Activated CD4-positive, alpha-beta T cell treated with anti-CD3 and anti-CD28 coated beads, Interleukin-2, amount 10 ng/mL, durations not matched to agents 7 days and 5 days (primary cell): ENCODE results near the gene CDC14A. TPM values are rescaled to one million over a fixed set of nuclear protein-coding genes. Genes with fewer than 3 reads are reported as not detected.
A peak's percentile ranks its signal among the peaks of the same experiment; 100 is the strongest.
"Not testable (repeated sequence)": the region's sequence is repeated elsewhere in the genome, so short reads cannot be mapped to it uniquely, and the experiment has no call there.

Experiments
- CTCF ChIA-PET: fragments of 350-600 bp; sonication (Branson Sonifier 250); formaldehyde crosslinking; loops from one replicate; lab custom pipeline; 2021; ENCODE audit warnings: antibody characterized with exemption; lab: Charles Lee
- POLR2A ChIA-PET: fragments of 350-600 bp; sonication (Branson Sonifier 250); formaldehyde crosslinking; loops from one replicate; lab custom pipeline; 2021; ENCODE audit warnings: antibody characterized with exemption; lab: Charles Lee
- DNase-seq: peaks from one replicate; pipeline ENCODE4 v3.0.0-alpha.2; 2020
- H3K27ac Mint-ChIP-seq: one replicate; pipeline ENCODE4 v1.8.0; 2021; ENCODE audit warnings: mild to moderate bottlenecking, moderate library complexity, mixed read lengths
- H3K27me3 Mint-ChIP-seq: one replicate; pipeline ENCODE4 v1.8.0; 2021; ENCODE audit warnings: mixed read lengths
- H3K36me3 Mint-ChIP-seq: one replicate; pipeline ENCODE4 v1.8.0; 2021; ENCODE audit warnings: low read depth, mixed read lengths
- H3K4me1 Mint-ChIP-seq: one replicate; pipeline ENCODE4 v1.8.0; 2021; ENCODE audit warnings: mixed read lengths
- H3K4me3 Mint-ChIP-seq: one replicate; pipeline ENCODE4 v1.8.0; 2021; ENCODE audit warnings: mild to moderate bottlenecking, moderate library complexity, mixed read lengths
- H3K9me3 Mint-ChIP-seq: one replicate; pipeline ENCODE4 v1.8.0; 2021; ENCODE audit warnings: mixed read lengths
- total RNA-seq, 2 experiments: library from RNA; stranded (reverse); gene quantifications; one replicate each; pipeline ENCODE4 v1.2.3, GENCODE V29; 2021

Gene CDC14A
- total RNA-seq, 2 experiments from 2014 or later = 39.9 to 43.3 TPM

DNA sequence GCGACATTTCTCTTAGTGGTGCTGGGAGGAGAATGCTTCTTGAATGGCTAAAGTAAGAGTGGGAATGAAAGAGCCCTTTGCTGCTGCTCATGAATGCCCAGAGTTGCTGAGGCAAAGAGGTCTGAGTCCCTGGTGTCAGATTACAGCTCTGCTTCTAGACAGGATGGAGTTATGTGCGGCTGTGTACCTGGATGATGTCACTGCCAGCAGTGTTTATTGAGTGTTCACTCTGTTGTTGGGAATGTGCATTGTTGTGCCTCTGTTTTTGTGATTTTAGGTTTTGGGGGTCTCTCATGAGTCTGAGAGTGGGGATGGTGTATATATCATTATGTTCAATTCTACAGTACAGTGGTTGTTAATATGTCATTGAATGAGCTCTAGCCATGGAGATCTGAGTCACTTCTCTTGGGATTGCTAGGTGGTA lies 2.7 kb downstream of the CDC14A start:
- Mint-ChIP-seq H3K27me3 (no peaks in the 10 kb centered on the region), H3K36me3 (peaks cover 60% of the 10 kb centered on the region), H3K4me1 (peaks cover 59% of the 10 kb centered on the region), H3K27ac (peak overlapping the region; percentile 44), H3K4me3 (peak overlapping the region; percentile 91), H3K9me3 (no peaks in the 10 kb centered on the region)
- ChIA-PET POLR2A (interaction anchor here (1.0 kb wide), 1 partner anchor 89 kb away, joined by 3 read pairs; no protein-coding TSS in a partner anchor), CTCF (interaction anchor here (1.1 to 2.9 kb wide), 2 partner anchors 8 to 69 kb away, joined by 3 to 9 read pairs; no protein-coding TSS in a partner anchor)
- DNase-seq = peak; percentile 31

DNA sequence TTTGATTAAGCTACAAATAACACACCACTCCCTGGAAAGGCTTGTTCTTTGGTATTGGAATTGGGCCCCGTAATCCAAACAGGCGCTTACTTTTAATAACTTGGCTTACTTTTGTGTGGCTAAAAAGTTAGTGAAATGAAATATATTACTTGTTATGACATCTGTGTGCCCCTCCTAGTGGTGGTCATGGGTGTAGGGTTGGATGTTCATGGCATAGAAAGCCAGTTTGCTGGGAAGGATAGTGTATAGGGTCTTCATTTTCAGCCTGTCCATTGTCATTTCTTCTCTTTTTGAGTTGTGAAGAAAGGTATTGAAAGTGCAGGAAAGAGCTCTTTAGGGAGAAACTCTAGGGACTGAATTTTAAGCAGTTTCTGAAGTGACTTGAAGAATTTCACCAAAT lies 5.9 kb downstream of the CDC14A start:
- no peak overlapping the region for H3K4me3 Mint-ChIP-seq
- no peak overlapping the region for H3K27ac Mint-ChIP-seq
- H3K4me1 Mint-ChIP-seq = peaks cover 73% of the 10 kb centered on the region
- no peaks in the 10 kb centered on the region for H3K9me3 Mint-ChIP-seq
- POLR2A ChIA-PET = interaction anchor here (1.5 kb wide), 1 partner anchor 29 kb away, joined by 3 read pairs; no protein-coding TSS in a partner anchor
- H3K27me3 Mint-ChIP-seq = no peaks in the 10 kb centered on the region
- CTCF ChIA-PET = interaction anchor here (1.5 kb wide), 1 partner anchor 97 kb away, joined by 4 read pairs; no protein-coding TSS in a partner anchor
- H3K36me3 Mint-ChIP-seq = peaks cover 81% of the 10 kb centered on the region
- DNase-seq = peak; percentile 25

DNA sequence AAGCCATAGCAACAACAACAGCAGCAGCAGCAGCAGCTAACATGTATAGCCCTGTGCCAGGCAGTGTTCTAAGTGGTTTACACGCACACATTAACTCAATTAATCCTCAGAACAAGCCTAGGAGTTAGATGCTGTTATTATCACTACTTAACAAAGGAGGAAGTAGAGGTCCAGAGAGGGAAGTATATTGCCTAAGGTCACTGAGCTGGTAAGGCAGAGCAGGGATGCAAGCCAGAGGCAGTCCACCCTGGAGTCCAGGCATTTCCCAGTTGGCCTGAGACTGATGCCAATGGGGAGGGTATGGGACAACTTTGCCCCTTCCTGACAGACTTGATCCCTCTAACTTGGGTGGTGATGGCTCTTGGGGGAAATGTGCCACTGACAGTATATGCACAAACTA lies 6.8 kb downstream of the CDC14A start:
- ChIA-PET CTCF (no interaction called here), POLR2A (no interaction called here)
- Mint-ChIP-seq H3K4me1 (peaks cover 73% of the 10 kb centered on the region), H3K27ac (peak overlapping the region; percentile 16), H3K27me3 (no peaks in the 10 kb centered on the region), H3K4me3 (no peak overlapping the region), H3K9me3 (no peaks in the 10 kb centered on the region), H3K36me3 (peaks cover 76% of the 10 kb centered on the region)
- DNase-seq = no peak

DNA sequence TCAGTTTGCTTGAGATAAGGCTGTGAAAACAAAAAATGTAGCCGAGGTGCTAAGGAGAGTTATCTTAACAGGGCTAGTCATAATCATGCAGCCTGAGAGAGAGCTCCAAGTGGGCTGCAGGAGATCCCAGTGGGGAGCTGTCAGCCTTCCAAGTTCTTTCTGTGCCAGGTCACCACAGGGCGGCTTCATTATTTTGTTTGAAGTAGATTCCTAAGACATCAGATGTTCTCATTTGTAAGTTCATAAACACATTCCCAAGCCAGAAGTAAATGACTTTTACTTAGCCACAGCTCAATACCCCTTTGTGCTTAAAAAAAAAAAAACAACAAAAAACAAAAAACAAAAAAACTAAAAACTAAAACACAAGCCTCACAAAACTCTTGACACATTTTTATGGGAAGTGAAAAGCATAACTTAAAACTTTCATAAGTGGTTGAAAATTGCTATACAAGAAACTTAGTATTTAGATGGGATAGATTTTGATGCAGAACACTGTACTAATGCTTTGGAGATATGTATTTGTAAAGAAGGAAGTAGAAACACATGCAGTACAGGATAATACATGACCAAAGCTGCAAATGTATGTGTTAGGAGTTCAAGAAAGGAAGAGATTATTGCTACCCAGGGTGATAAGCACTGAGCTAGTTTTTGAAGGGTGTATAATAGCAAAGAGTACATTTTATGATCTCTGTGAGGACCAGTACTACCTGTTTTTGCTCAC lies 8.6 kb downstream of the CDC14A start:
- POLR2A ChIA-PET = no interaction called here
- H3K27me3 Mint-ChIP-seq = no peaks in the 10 kb centered on the region
- peaks cover 75% of the 10 kb centered on the region for H3K36me3 Mint-ChIP-seq
- peaks cover 71% of the 10 kb centered on the region for H3K4me1 Mint-ChIP-seq
- no peak overlapping the region for H3K27ac Mint-ChIP-seq
- H3K9me3 Mint-ChIP-seq = no peaks in the 10 kb centered on the region
- CTCF ChIA-PET = interaction anchor here (0.6 to 1.0 kb wide), 2 partner anchors 9 to 547 kb away, joined by 5 read pairs; no protein-coding TSS in a partner anchor
- H3K4me3 Mint-ChIP-seq = no peak overlapping the region
- DNase-seq = no peak

DNA sequence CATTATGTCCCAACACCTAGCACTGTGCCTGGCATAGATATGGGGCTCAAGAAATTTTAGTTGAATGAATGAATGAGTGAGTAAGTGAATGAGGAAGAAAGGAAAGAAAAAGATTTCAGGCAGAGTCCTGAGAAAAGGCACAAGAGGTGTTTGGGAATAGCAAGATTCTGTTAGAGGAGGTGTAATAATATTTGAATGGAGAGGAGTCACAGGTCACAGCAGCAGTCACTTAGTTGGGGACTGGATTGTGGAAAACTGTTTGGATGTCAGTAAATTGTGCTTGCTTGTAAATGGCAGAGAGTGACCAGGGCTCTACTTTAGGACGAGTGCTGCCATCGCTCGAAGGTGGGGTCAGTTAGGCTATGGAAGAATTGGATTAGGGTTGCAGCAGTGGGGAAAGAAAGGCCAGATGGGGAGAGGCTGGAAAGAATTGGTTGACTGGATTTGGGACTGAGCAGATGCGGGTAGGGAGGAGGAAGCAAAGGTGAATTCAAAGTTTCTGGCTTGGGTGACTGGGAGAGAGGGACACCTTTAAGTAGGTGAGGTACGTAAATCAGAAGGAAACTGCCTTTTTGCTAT lies 9.3 kb downstream of the CDC14A start:
- Mint-ChIP-seq H3K27ac (peak overlapping the region; percentile 31), H3K9me3 (no peaks in the 10 kb centered on the region), H3K4me1 (peaks cover 68% of the 10 kb centered on the region), H3K27me3 (no peaks in the 10 kb centered on the region), H3K4me3 (no peak overlapping the region), H3K36me3 (peaks cover 77% of the 10 kb centered on the region)
- no peak for DNase-seq
- POLR2A ChIA-PET = no interaction called here
- CTCF ChIA-PET = interaction anchor here (1.0 kb wide), 1 partner anchor 9 kb away, joined by 5 read pairs; no protein-coding TSS in a partner anchor

DNA sequence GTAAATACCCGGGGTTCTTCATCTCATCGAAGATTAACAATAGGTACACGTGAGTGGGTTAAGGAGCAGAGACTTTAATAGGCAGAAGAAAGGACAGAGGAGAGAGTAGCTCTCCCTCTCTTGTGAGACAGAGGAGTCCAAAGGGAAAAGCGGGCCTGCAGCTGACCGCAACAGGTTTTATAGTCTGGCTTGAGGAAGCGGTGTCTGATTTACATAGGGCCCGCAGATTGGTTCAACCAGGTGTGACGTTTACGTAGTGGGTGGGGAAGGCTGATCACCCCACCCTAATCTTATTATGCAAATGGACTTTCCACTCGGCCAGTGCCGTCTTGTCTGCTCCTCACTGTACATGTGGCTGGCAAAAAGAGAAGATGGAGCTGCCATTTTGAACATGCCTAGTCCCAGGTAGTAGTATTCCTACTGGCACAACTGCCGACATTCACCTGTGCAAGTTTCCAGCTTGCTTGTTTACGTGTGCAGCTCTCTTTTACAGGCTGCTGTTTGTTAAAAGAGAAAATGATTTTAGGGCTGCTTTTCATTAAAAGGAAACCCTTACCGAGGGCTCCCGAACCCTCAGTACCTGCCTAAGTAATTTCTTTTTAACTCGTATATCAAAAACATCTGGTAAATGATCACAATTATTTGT lies 10.6 kb downstream of the CDC14A start:
- Mint-ChIP-seq H3K4me1 (peaks cover 67% of the 10 kb centered on the region), H3K9me3 (no peaks in the 10 kb centered on the region), H3K36me3 (peaks cover 77% of the 10 kb centered on the region), H3K27me3 (no peaks in the 10 kb centered on the region), H3K27ac (no peak overlapping the region), H3K4me3 (no peak overlapping the region)
- DNase-seq = no peak
- POLR2A ChIA-PET = no interaction called here
- CTCF ChIA-PET = interaction anchor here (2.1 kb wide), 1 partner anchor 9 kb away, joined by 9 read pairs; no protein-coding TSS in a partner anchor

DNA sequence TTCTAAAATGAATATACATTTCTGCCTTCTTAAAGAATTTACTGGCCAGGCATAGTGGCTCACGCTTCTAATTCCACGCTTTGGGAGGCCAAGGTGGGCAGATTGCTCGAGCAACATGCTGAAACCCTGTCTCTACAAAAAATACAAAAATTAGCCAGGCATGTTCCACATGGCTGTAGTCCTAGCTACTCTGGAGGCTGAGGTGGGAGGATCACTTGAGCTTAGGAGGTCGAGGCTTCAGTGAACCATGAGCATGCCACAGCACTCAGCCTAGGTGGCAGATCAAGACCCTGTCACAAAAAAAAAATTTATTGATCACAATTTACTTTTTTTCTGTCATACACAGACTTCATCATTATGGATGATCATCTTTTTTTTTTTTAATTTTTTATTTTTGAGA lies 11.5 kb downstream of the CDC14A start:
- Mint-ChIP-seq H3K4me3 (no peak overlapping the region), H3K27me3 (no peaks in the 10 kb centered on the region), H3K27ac (no peak overlapping the region), H3K9me3 (no peaks in the 10 kb centered on the region), H3K4me1 (peaks cover 65% of the 10 kb centered on the region), H3K36me3 (peaks cover 78% of the 10 kb centered on the region)
- CTCF ChIA-PET = interaction anchor here (0.6 to 2.1 kb wide), 3 partner anchors 10 to 118 kb away, joined by 3 to 9 read pairs (median 4); no protein-coding TSS in a partner anchor
- no peak for DNase-seq
- POLR2A ChIA-PET = no interaction called here

DNA sequence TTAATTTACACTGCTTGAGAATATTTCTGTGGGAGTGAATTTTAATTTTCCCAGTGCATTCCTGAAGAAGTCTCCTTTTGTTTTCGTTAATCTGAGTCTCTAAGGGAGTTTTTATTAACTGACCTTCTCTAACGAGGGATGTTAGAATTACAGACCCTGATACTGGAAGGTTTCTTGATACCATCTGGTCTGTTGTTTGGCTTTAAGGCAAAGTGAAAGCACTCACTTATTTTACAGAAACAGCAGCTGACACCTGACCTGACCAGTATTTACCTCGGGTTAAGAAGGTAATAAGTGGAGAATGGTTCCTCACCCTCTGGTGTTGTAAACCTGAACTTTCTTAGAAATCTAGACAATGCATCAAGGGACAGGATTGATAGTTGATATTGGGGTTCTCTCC lies 12.4 kb downstream of the CDC14A start:
- Mint-ChIP-seq H3K27me3 (no peaks in the 10 kb centered on the region), H3K27ac (no peak overlapping the region), H3K4me1 (peaks cover 60% of the 10 kb centered on the region), H3K4me3 (peak overlapping the region; percentile 9), H3K36me3 (peaks cover 76% of the 10 kb centered on the region), H3K9me3 (peaks cover 4% of the 10 kb centered on the region)
- DNase-seq = no peak
- ChIA-PET CTCF (interaction anchor here (0.8 to 1.3 kb wide), 3 partner anchors 13 to 32 kb away, joined by 3 to 4 read pairs (median 4); no protein-coding TSS in a partner anchor), POLR2A (no interaction called here)

DNA sequence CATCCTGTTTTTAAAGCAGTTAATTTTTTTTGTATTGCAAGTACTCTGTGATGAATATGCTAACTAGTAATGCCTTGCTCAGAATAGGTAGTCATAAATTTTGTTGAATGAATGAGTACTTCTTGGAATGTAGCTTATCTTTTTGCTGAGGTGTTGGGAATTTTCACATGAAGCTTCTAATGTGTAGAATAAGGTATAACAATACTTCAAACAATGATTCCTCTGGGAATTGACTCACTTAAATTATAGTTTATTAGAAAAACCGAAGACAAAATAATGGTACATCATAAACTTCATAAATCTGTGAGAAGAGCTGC lies 13.9 kb downstream of the CDC14A start:
- DNase-seq = no peak
- Mint-ChIP-seq H3K36me3 (peaks cover 79% of the 10 kb centered on the region), H3K27ac (no peak overlapping the region), H3K4me1 (peaks cover 61% of the 10 kb centered on the region), H3K4me3 (no peak overlapping the region), H3K27me3 (no peaks in the 10 kb centered on the region), H3K9me3 (peaks cover 4% of the 10 kb centered on the region)
- ChIA-PET POLR2A (interaction anchor here (0.8 kb wide), 1 partner anchor 11 kb away, joined by 3 read pairs; no protein-coding TSS in a partner anchor), CTCF (interaction anchor here (1.3 kb wide), 1 partner anchor 15 kb away, joined by 3 read pairs; no protein-coding TSS in a partner anchor)

DNA sequence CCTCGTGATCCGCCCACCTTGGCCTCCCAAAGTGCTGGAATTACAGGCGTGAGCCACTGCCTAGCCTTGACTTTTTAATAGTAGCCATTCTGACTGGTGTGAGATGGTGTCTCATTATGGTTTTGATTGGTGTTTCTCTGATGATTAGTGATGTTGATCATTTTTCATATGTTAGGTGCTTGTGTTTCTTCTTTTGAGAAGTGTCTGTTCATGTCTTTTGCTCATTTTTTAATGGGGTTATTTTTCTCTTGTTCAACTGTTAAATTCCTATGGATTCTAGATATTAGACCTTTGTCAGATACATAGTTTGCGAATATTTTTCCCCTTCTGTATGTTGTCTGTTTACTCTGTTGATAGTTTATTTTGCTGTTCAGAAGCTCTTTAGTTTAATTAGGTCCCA lies 17.0 kb downstream of the CDC14A start:
- peaks cover 81% of the 10 kb centered on the region for H3K36me3 Mint-ChIP-seq
- peaks cover 61% of the 10 kb centered on the region for H3K4me1 Mint-ChIP-seq
- H3K4me3 Mint-ChIP-seq, H3K27ac Mint-ChIP-seq, POLR2A ChIA-PET, H3K9me3 Mint-ChIP-seq, H3K27me3 Mint-ChIP-seq, DNase-seq: not testable (repeated sequence)
- CTCF ChIA-PET = interaction anchor here (0.6 to 0.7 kb wide), 2 partner anchors 94 to 281 kb away, joined by 3 to 5 read pairs; no protein-coding TSS in a partner anchor

DNA sequence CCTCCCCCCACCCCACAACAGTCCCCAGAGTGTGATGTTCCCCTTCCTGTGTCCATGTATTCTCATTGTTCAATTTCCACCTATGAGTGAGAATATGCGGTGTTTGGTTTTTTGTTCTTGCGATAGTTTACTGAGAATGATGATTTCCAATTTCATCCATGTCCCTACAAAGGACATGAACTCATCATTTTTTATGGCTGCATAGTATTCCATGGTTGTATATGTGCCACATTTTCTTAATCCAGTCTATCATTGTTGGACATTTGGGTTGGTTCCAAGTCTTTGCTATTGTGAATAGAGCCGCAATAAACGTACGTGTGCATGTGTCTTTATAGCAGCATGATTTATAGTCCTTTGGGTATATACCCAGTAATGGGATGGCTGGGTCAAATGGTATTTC lies 21.6 kb downstream of the CDC14A start:
- Mint-ChIP-seq H3K9me3 (peaks cover 16% of the 10 kb centered on the region), H3K36me3 (peaks cover 80% of the 10 kb centered on the region), H3K4me1 (peaks cover 65% of the 10 kb centered on the region)
- H3K4me3 Mint-ChIP-seq, H3K27me3 Mint-ChIP-seq, H3K27ac Mint-ChIP-seq, POLR2A ChIA-PET, DNase-seq, CTCF ChIA-PET: not testable (repeated sequence)

DNA sequence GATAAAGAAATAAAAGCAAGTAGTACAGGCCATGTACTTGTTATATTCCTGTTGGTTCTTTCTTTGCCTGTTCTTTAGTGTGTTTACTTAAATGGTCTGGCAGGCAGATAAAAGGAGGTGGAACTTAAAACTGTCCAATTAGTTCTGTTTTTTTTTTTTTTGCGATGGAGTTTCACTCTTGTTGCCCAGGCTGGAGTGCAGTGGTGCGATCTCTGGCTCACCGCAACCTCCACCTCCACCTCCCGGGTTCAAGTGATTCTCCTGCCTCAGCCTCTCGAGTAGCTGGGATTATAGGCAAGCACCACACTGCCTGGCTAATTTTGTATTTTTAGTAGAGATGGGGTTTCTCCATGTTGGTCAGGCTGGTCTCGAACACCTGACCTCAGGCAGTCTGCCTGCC lies 24.6 kb downstream of the CDC14A start:
- CTCF ChIA-PET = interaction anchor here (0.7 to 1.0 kb wide), 2 partner anchors 24 to 90 kb away, joined by 3 to 4 read pairs; partner anchors contain the start of gene CDC14A
- Mint-ChIP-seq H3K4me1 (peaks cover 65% of the 10 kb centered on the region), H3K9me3 (peaks cover 11% of the 10 kb centered on the region), H3K36me3 (peaks cover 82% of the 10 kb centered on the region)
- POLR2A ChIA-PET = interaction anchor here (1.3 kb wide), 1 partner anchor 11 kb away, joined by 3 read pairs; no protein-coding TSS in a partner anchor
- H3K27ac Mint-ChIP-seq, DNase-seq, H3K4me3 Mint-ChIP-seq, H3K27me3 Mint-ChIP-seq: not testable (repeated sequence)
